Measurements from ENCODE around the gene RFXAP. TPM values are rescaled to one million over a fixed set of nuclear protein-coding genes. Genes with fewer than 3 reads are reported as not detected.

RFXAP gene
- total RNA-seq, 1 experiment from 2014 or later = 1.7 TPM

- no peak for DNase-seq (ENCODE audit: low read depth)
Measured at GRCh38 chr13:36865265-36865664, 46.2 kb downstream of the RFXAP start.

GRCh38 chr13:36866232-36866631, 47.2 kb downstream of the RFXAP start:
- DNase-seq (ENCODE audit: low read depth) = no peak

DNA sequence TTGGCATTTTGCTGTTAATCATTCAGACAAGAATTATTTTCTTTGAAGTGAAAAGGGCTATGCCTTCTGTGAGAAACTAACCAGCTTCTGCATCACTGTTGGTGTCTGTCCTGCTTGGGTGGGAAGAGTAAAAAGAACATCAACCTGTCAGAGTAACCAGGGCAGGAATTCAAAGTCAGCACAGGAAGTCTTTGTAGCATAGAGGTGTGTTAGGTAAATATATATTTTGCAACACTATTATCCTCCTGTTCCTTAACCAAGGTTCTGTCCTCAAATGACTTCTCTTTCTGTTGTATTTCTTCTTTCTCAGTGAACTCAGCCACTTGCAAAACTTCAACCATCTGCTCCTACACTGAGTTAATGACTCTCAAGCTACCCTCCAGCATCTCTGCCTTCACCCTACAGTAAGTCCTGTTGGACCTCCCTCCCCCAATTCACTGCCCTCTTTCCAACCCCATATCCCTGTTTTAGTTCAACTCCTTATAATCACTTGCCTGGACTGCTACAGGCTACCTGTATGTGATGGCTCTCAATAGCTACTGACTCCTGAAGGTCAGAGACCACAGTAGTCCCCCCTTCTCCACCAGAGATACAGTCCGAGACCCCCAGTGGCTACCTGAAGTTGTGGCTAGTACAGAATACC, 51.1 kb downstream of the RFXAP start:
- no peak for DNase-seq (ENCODE audit: low read depth)

- DNase-seq (ENCODE audit: low read depth) = no peak
Measured at GRCh38 chr13:36872621-36873020, 53.6 kb downstream of the RFXAP start.

- DNase-seq (ENCODE audit: low read depth) = no peak
Measured at GRCh38 chr13:36875431-36875830, 56.4 kb downstream of the RFXAP start.

DNA sequence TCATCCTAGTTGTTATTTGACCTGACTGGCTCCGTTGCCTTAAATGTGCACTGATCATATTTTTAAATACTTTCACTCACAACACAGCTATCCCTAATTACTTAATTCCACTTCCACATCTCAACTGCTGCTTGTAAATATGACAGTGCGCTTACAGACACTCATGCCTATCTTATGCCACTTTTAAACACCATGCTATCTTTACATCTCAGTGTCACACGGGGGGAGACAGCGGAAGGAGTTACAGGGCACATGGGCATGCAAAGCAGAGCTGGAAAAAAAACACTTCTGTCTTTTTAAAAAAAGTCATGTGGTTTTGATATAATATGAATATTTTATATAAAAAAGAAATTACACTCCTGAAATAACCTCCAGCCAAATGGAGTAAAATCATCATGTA, 56.9 kb downstream of the RFXAP start:
- DNase-seq (ENCODE audit: low read depth) = no peak

Other genes with a start within 250 kb of the RFXAP start
- gene SERTM1, start 145.2 kb upstream of the RFXAP start, total RNA-seq (2014; rRNA removed) = not detected in 2 replicates
- 5.1 and 6.8 TPM in 2 replicates for gene SMAD9, start 101.0 kb downstream of the RFXAP start, total RNA-seq (2014; rRNA removed)
- 34.6 and 40.2 TPM in 2 replicates for gene ALG5, start 180.1 kb downstream of the RFXAP start, total RNA-seq (2014; rRNA removed)
- 48.9 and 54.4 TPM in 2 replicates for gene EXOSC8, start 181.6 kb downstream of the RFXAP start, total RNA-seq (2014; rRNA removed)
- 47.6 and 53.1 TPM in 2 replicates for gene SUPT20H, start 240.5 kb downstream of the RFXAP start, total RNA-seq (2014; rRNA removed)

Measured in LHCN-M2 (cell line).